ENCODE results near the gene DGKG. TPM values are rescaled to one million over a fixed set of nuclear protein-coding genes. Genes with fewer than 3 reads are reported as not detected.

Gene DGKG
- total RNA-seq, 2 donors from 2014 or later: 0.34 to 5.5 TPM

GRCh38 chr3:186110975-186111974 is 250.8 kb downstream of the DGKG start:
- ATAC-seq (peak in 1 of 2 donors; percentile 33), DNase-seq (ENCODE audit: low spot score in 2 of 2) (no peak)
- H3K27ac Mint-ChIP-seq: no peak overlapping the region
- H3K36me3 Mint-ChIP-seq: peaks cover 0 to 5% of the 10 kb centered on the region in 2 donors
- no peaks in the 10 kb centered on the region for H3K9me3 Mint-ChIP-seq

GRCh38 chr3:186109897-186110803 is 251.9 kb downstream of the DGKG start:
- no peak for DNase-seq (ENCODE audit: low spot score in 2 of 2)
- H3K9me3 Mint-ChIP-seq: no peaks in the 10 kb centered on the region

GRCh38 chr3:186108941-186109865 is 252.8 kb downstream of the DGKG start, which contains the start of gene ETV5:
Gene ETV5 (minus strand): TSS chr3:186109089. CDS start chr3:186105868, 3,221 bp downstream.
- peaks cover 0 to 5% of the 10 kb centered on the region in 2 donors for H3K36me3 Mint-ChIP-seq
- ATAC-seq (peak; percentile 90 to 94), DNase-seq (ENCODE audit: low spot score in 2 of 2) (peak; percentile 88 to 93)
- no peaks in the 10 kb centered on the region for H3K9me3 Mint-ChIP-seq
- peak within 1 kb of the TSS in 1 of 2 donors; percentile 86 for H3K27ac Mint-ChIP-seq

More at GRCh38 chr3:186109897-186110803, 251.9 kb downstream of the DGKG start:
- H3K36me3 Mint-ChIP-seq: peaks cover 0 to 5% of the 10 kb centered on the region in 2 donors
- ATAC-seq: no peak
- H3K27ac Mint-ChIP-seq: no peak overlapping the region

- Mint-ChIP-seq H3K9me3 (no peaks in the 10 kb centered on the region), H3K36me3 (peaks cover 0 to 5% of the 10 kb centered on the region in 2 donors), H3K27ac (no peak overlapping the region)
- DNase-seq (ENCODE audit: low spot score in 2 of 2) (peak in 1 of 2 donors; percentile 21), ATAC-seq (no peak)
These were observed 253.7 kb downstream of the DGKG start for GRCh38 chr3:186108106-186108940.

- no peaks in the 10 kb centered on the region for H3K9me3 Mint-ChIP-seq
- peak in 1 of 2 donors; percentile 60 for DNase-seq (ENCODE audit: low spot score in 2 of 2)
- H3K36me3 Mint-ChIP-seq: peaks cover 0 to 5% of the 10 kb centered on the region in 2 donors
- no peak for ATAC-seq
- no peak overlapping the region for H3K27ac Mint-ChIP-seq
These were observed 254.6 kb downstream of the DGKG start for GRCh38 chr3:186107215-186108105.

GRCh38 chr3:186105543-186105942 is 256.5 kb downstream of the DGKG start:
- ATAC-seq: no peak
- Mint-ChIP-seq H3K9me3 (no peaks in the 10 kb centered on the region), H3K27ac (no peak overlapping the region)

GRCh38 chr3:186102687-186103086 is 259.3 kb downstream of the DGKG start:
- no peaks in the 10 kb centered on the region for H3K9me3 Mint-ChIP-seq
- ATAC-seq: no peak
- H3K36me3 Mint-ChIP-seq: no peaks in the 10 kb centered on the region
- H3K27ac Mint-ChIP-seq: no peak overlapping the region
- no peak for DNase-seq (ENCODE audit: low spot score in 2 of 2)

More at GRCh38 chr3:186105543-186105942, 256.5 kb downstream of the DGKG start:
- DNase-seq (ENCODE audit: low spot score in 2 of 2): no peak
- H3K36me3 Mint-ChIP-seq: peaks cover 0 to 5% of the 10 kb centered on the region in 2 donors

- Mint-ChIP-seq H3K36me3 (no peaks in the 10 kb centered on the region), H3K27ac (no peak overlapping the region), H3K9me3 (no peaks in the 10 kb centered on the region)
- ATAC-seq (no peak), DNase-seq (ENCODE audit: low spot score in 2 of 2) (no peak)
These were observed 261.6 kb downstream of the DGKG start for GRCh38 chr3:186100398-186100797.

- no peak for DNase-seq (ENCODE audit: low spot score in 2 of 2)
- H3K36me3 Mint-ChIP-seq: no peaks in the 10 kb centered on the region
- no peak for ATAC-seq
- H3K9me3 Mint-ChIP-seq: no peaks in the 10 kb centered on the region
- no peak overlapping the region for H3K27ac Mint-ChIP-seq
These were observed 262.9 kb downstream of the DGKG start for GRCh38 chr3:186099178-186099577.

GRCh38 chr3:186098740-186099139 is 263.3 kb downstream of the DGKG start:
- ATAC-seq: no peak
- H3K36me3 Mint-ChIP-seq: no peaks in the 10 kb centered on the region
- no peaks in the 10 kb centered on the region for H3K9me3 Mint-ChIP-seq
- no peak for DNase-seq (ENCODE audit: low spot score in 2 of 2)
- no peak overlapping the region for H3K27ac Mint-ChIP-seq

GRCh38 chr3:186097663-186098451 is 264.2 kb downstream of the DGKG start:
- no peaks in the 10 kb centered on the region for H3K9me3 Mint-ChIP-seq

GRCh38 chr3:186097317-186097662 is 264.7 kb downstream of the DGKG start:
- Mint-ChIP-seq H3K27ac (no peak overlapping the region), H3K36me3 (no peaks in the 10 kb centered on the region), H3K9me3 (no peaks in the 10 kb centered on the region)
- ATAC-seq (no peak), DNase-seq (ENCODE audit: low spot score in 2 of 2) (no peak)

More at GRCh38 chr3:186097663-186098451, 264.2 kb downstream of the DGKG start:
- no peaks in the 10 kb centered on the region for H3K36me3 Mint-ChIP-seq
- DNase-seq (ENCODE audit: low spot score in 2 of 2) (no peak), ATAC-seq (peak in 1 of 2 donors; percentile 51)
- H3K27ac Mint-ChIP-seq: no peak overlapping the region
